Ammon's horn (tissue), 1 donor: ENCODE results near the gene SUPT4H1.

ENCODE experiments used
- DNase-seq: peaks from one replicate; pipeline ENCODE4 v3.0.0-alpha.2; 2016; ENCODE audit warnings: low spot score

SUPT4H1 gene

GRCh38 chr17:58380207-58381123 is 28.5 kb upstream of the SUPT4H1 start:
- no peak for DNase-seq

- no peak for DNase-seq
Observed at GRCh38 chr17:58379511-58379824, 27.5 kb upstream of the SUPT4H1 start.

- no peak for DNase-seq
Observed at GRCh38 chr17:58378733-58379510, 26.9 kb upstream of the SUPT4H1 start.

- DNase-seq = no peak
Observed at GRCh38 chr17:58377661-58378060, 25.7 kb upstream of the SUPT4H1 start.

- peak; percentile 54 for DNase-seq
Observed at GRCh38 chr17:58377093-58377601, 25.1 kb upstream of the SUPT4H1 start.

GRCh38 chr17:58376472-58377000 is 24.5 kb upstream of the SUPT4H1 start:
- DNase-seq = no peak

GRCh38 chr17:58375811-58376210 is 23.8 kb upstream of the SUPT4H1 start:
- DNase-seq = no peak

- DNase-seq = no peak
Observed at GRCh38 chr17:58375256-58375655, 23.3 kb upstream of the SUPT4H1 start.

GRCh38 chr17:58373923-58374322 is 21.9 kb upstream of the SUPT4H1 start:
- DNase-seq = no peak

- DNase-seq = no peak
Observed at GRCh38 chr17:58373003-58373402, 21.0 kb upstream of the SUPT4H1 start.

GRCh38 chr17:58371300-58371950 is 19.4 kb upstream of the SUPT4H1 start:
- DNase-seq = no peak

GRCh38 chr17:58370716-58371115 is 18.7 kb upstream of the SUPT4H1 start:
- no peak for DNase-seq

GRCh38 chr17:58370309-58370708 is 18.3 kb upstream of the SUPT4H1 start:
- no peak for DNase-seq

- DNase-seq = no peak
Observed at GRCh38 chr17:58369214-58370031, 17.4 kb upstream of the SUPT4H1 start.

GRCh38 chr17:58368860-58369213 is 16.8 kb upstream of the SUPT4H1 start:
- no peak for DNase-seq

GRCh38 chr17:58367461-58367860 is 15.5 kb upstream of the SUPT4H1 start:
- no peak for DNase-seq

GRCh38 chr17:58365980-58366595 is 14.1 kb upstream of the SUPT4H1 start:
- no peak for DNase-seq

- DNase-seq = no peak
Observed at GRCh38 chr17:58365185-58365979, 13.4 kb upstream of the SUPT4H1 start.

- DNase-seq = no peak
Observed at GRCh38 chr17:58364270-58364942, 12.4 kb upstream of the SUPT4H1 start.
